GM18526 (cell line): ENCODE measurements around the gene SLC35A3.

Experiments
- POLR2A ChIP-seq: IDR thresholded peaks from 3 replicates; pipeline ENCODE4 v1.6.1; 2011; ENCODE audit not compliant: insufficient read length; ENCODE audit errors: extremely low read depth

Gene SLC35A3

GRCh38 chr1:99965646-99966375 lies 4.0 kb upstream of the SLC35A3 start:
- no peak for TF ChIP-seq POLR2A

- TF ChIP-seq POLR2A: no peak
These were observed 1.6 kb upstream of the SLC35A3 start for GRCh38 chr1:99968214-99968613.

- TF ChIP-seq POLR2A: no peak
These were observed 502 bp upstream of the SLC35A3 start for GRCh38 chr1:99969260-99969728.

- TF ChIP-seq POLR2A: no peak
These were observed 988 bp downstream of the SLC35A3 start for GRCh38 chr1:99970713-99971255.

GRCh38 chr1:99975529-99975928 lies 5.7 kb downstream of the SLC35A3 start:
- TF ChIP-seq POLR2A: no peak

- no peak for TF ChIP-seq POLR2A
These were observed 8.4 kb downstream of the SLC35A3 start for GRCh38 chr1:99978218-99978617.

GRCh38 chr1:99979091-99979490 lies 9.3 kb downstream of the SLC35A3 start:
- TF ChIP-seq POLR2A: no peak

- no peak for TF ChIP-seq POLR2A
These were observed 11.1 kb downstream of the SLC35A3 start for GRCh38 chr1:99980928-99981327.

GRCh38 chr1:99986656-99987225 lies 16.9 kb downstream of the SLC35A3 start:
- TF ChIP-seq POLR2A: no peak

- no peak for TF ChIP-seq POLR2A
These were observed 18.5 kb downstream of the SLC35A3 start for GRCh38 chr1:99988210-99988765.

- no peak for TF ChIP-seq POLR2A
These were observed 22.4 kb downstream of the SLC35A3 start for GRCh38 chr1:99992044-99992722.

GRCh38 chr1:99992760-99993467 lies 23.1 kb downstream of the SLC35A3 start:
- TF ChIP-seq POLR2A: no peak

- TF ChIP-seq POLR2A: no peak
These were observed 23.7 kb downstream of the SLC35A3 start for GRCh38 chr1:99993468-99993845.

- no peak for TF ChIP-seq POLR2A
These were observed 24.7 kb downstream of the SLC35A3 start for GRCh38 chr1:99994496-99994895.

- TF ChIP-seq POLR2A: no peak
These were observed 27.2 kb downstream of the SLC35A3 start for GRCh38 chr1:99996951-99997350.
